Thyroid gland (tissue), 4 donors: ENCODE results near the gene TMEM116. TPM values are rescaled to one million over a fixed set of nuclear protein-coding genes. Genes with fewer than 3 reads are reported as not detected.

Source experiments
- DNase-seq, 2 donors: peaks; one replicate each; pipeline ENCODE4 v3.0.0-alpha.2; 2019
- H3K27ac ChIP-seq, 3 donors: fragments of 200-600 bp; sonication (generic); 1 replicate in 2 of 3; 2 replicates in 1 of 3; pipeline ENCODE4 v1.5.1; 2016 to 2019; ENCODE audit warnings: mild to moderate bottlenecking in 1 of 3, moderate library complexity in 1 of 3
- H3K27me3 ChIP-seq: fragments of 200-600 bp; sonication (generic); one replicate; pipeline ENCODE4 v1.5.1; 2019
- H3K36me3 ChIP-seq, 2 donors: fragments of 200-600 bp; sonication (generic); one replicate each; pipeline ENCODE4 v1.5.1; 2016 to 2019
- H3K4me1 ChIP-seq, 2 donors: fragments of 200-600 bp; sonication (generic); one replicate each; pipeline ENCODE4 v1.5.1; 2017 to 2019
- H3K4me3 ChIP-seq, 3 donors: fragments of 200-600 bp; sonication (generic); replicated peaks in 1 of 3; 1 replicate in 2 of 3; 2 replicates in 1 of 3; pipeline ENCODE4 v1.5.1; 2016; ENCODE audit warnings: mild to moderate bottlenecking in 1 of 3
- H3K9me3 ChIP-seq: fragments of 200-600 bp; sonication (generic); one replicate; pipeline ENCODE4 v1.5.1; 2017
- POLR2A ChIP-seq, 2 donors: fragments of 450-650 bp; IDR thresholded peaks; one replicate each; pipeline ENCODE4 v1.6.1; 2017; ENCODE audit warnings: antibody characterized with exemption in 2 of 2, mild to moderate bottlenecking in 2 of 2, moderate library complexity in 1 of 2
- WGBS, 2 donors: methylation state at CpG; one replicate each; pipeline ENCODE4 v1.1.5; 2017; 5-methylcytosine and 5-hydroxymethylcytosine counted together
- intact Hi-C: fragments of 100-400 bp; cut with DNase I; formaldehyde crosslinking; loops from one replicate; pipeline ENCODE4 v1.15.1; 2023
- total RNA-seq, 4 donors: library from RNA; depleted of rRNA; stranded (reverse); fragments of >200 nt; gene quantifications; one replicate each; pipeline ENCODE4 v1.2.3, GENCODE V29; 2016
- TF ChIP-seq, protein P1 (sequence below), 6 experiments: fragments of 200-600 bp in 3 of 6; fragments of 450-650 bp in 3 of 6; sonication (generic) in 3 of 6; IDR thresholded peaks; one replicate each; pipeline ENCODE4 v1.5.1; 2016 to 2019; ENCODE audit warnings: antibody characterized with exemption in 6 of 6, mild to moderate bottlenecking in 2 of 6, inconsistent platforms in 1 of 6, moderate library complexity in 1 of 6

Gene TMEM116
- total RNA-seq, 4 donors from 2014 or later = 20.0 to 33.0 (median 26.6) TPM

DNA sequence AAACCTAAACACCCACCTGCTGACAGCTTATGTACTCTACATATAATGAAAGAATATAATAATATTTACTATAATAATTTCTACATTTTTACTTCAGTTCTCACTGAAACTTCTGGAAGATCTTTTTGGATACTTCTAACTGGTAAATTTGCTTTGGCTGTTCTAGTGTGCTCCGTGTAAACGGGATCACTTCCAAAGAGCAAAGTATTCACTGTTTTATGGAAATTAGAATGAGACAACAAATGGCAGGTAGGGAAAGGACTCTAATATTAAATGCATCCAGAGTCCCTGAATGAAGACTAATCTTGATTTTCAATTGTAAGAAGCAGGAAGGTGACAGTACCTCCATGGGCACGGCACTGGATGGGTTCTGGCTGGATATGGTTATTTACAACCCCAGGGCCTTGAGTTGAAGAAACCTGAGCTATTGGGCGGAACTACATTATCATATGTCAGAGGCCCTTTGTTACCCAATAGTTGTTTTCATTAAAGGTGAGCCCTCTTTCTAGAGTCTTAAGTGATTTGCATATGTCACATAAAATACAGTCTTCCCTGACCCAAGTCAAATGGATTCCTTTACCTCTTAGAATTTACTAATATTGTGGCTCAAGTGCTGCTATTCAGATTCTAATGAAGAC lies 10.9 kb upstream of the TMEM116 start:
- Histone ChIP-seq H3K9me3 (no peaks in the 10 kb centered on the region), H3K36me3 (peaks cover 4 to 32% of the 10 kb centered on the region in 2 donors), H3K4me3 (no peak overlapping the region), H3K27ac (no peak overlapping the region), H3K4me1 (no peaks in the 10 kb centered on the region), H3K27me3 (no peaks in the 10 kb centered on the region)
- no peak for DNase-seq
- no peak for TF ChIP-seq POLR2A (IDR thresholded peaks at IDR 0.05)
- TF ChIP-seq, protein P1, sequence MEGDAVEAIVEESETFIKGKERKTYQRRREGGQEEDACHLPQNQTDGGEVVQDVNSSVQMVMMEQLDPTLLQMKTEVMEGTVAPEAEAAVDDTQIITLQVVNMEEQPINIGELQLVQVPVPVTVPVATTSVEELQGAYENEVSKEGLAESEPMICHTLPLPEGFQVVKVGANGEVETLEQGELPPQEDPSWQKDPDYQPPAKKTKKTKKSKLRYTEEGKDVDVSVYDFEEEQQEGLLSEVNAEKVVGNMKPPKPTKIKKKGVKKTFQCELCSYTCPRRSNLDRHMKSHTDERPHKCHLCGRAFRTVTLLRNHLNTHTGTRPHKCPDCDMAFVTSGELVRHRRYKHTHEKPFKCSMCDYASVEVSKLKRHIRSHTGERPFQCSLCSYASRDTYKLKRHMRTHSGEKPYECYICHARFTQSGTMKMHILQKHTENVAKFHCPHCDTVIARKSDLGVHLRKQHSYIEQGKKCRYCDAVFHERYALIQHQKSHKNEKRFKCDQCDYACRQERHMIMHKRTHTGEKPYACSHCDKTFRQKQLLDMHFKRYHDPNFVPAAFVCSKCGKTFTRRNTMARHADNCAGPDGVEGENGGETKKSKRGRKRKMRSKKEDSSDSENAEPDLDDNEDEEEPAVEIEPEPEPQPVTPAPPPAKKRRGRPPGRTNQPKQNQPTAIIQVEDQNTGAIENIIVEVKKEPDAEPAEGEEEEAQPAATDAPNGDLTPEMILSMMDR (IDR thresholded peaks at IDR 0.05) = no peak
- intact Hi-C loops = no loop called here
- WGBS, 2 donors = 90 to 92% methylated on average over 4 of the region's 4 CpGs

DNA sequence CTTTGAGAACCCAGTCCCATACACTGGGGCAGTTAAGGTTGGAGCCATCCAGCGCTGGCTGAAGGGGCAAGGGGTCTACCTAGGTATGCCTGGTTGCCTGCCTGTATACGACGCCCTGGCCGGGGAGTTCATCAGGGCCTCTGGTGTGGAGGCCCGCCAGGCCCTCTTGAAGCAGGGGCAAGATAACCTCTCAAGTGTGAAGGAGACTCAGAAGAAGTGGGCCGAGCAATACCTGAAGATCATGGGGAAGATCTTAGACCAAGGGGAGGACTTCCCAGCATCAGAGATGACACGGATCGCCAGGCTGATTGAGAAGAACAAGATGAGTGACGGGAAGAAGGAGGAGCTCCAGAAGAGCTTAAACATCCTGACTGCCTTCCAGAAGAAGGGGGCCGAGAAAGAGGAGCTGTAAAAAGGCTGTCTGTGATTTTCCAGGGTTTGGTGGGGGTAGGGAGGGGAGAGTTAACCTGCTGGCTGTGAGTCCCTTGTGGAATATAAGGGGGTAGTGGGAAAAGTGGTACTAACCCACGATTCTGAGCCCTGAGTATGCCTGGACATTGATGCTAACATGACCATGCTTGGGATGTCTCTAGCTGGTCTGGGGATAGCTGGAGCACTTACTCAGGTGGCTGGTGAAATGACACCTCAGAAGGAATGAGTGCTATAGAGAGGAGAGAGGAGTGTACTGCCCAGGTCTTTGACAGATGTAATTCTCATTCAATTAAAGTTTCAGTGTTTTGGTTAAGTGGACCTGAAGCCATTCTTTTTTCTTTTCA lies 9.5 kb upstream of the TMEM116 start:
- WGBS, 2 donors = 66 to 80% methylated on average over 11 of the region's 11 CpGs
- TF ChIP-seq POLR2A (IDR thresholded peaks at IDR 0.05) = no peak
- TF ChIP-seq, protein P1 (IDR thresholded peaks at IDR 0.05) = no peak
- H3K36me3 ChIP-seq = peaks cover 0 to 30% of the 10 kb centered on the region in 2 donors

DNA sequence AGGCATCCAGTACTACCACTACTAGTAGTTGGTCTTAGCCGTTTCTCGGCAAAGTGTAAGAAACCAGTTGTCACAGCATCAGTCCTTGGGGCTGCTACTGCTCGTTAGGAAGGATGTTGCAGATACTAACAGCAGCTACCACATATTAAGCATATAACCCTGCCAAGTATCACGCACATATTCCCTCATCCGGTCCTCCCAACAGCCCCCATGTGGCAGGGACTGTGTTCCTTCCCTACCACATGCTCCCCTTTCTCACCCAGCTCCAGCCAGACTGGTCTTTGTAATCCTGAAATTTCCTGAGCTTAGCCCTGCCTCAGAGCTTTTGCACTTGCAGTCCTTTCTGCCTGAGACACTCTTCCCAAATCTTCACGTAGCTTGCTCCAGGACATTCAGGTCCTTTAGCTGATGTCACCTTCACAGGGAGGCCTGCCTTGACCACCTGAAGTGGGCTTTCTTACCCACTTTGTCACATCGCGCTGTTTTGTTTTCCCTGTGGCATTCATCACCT lies 8.0 kb upstream of the TMEM116 start:
- peaks cover 0 to 30% of the 10 kb centered on the region in 2 donors for H3K36me3 ChIP-seq

More for the DNA sequence above, 9.5 kb upstream of the TMEM116 start:
- no peak for DNase-seq
- no peaks in the 10 kb centered on the region for H3K27me3 ChIP-seq
- no peak overlapping the region for H3K27ac ChIP-seq
- peaks cover 0 to 1% of the 10 kb centered on the region in 2 donors for H3K4me1 ChIP-seq
- intact Hi-C loops = no loop called here
- no peak overlapping the region for H3K4me3 ChIP-seq
- H3K9me3 ChIP-seq = no peaks in the 10 kb centered on the region

DNA sequence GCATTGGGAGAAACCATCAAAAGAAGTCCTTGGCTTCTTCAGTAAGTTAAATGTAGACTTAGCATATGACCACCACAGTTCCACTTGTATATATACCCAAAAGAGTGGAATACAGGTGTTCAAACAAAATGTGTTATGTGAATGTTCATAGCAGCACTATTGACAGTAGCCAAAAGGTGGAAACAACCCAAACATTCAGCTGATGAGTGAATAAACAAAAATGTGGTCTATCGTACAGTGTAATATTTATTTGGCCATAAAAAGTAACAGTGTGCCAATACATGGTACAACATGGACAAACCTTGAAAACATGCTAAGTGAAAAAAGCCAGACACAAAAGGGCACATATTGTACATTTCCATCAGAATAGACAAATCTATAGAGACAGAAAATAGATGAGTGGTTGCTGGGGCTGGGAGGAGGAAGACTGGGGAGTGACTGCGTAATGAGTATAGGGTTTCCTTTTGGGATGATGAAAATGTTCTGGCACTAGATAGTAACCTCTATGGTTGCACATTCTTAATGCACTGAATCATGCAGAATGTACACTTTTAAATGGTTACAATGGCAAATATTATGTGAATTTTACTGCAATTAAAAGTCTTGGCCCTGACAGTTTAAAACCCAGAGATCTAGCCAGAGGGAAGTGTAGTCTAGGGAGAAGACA lies 5.7 kb upstream of the TMEM116 start:
- peaks cover 9 to 19% of the 10 kb centered on the region in 2 donors for H3K4me1 ChIP-seq
- DNase-seq = no peak
- TF ChIP-seq, protein P1 (IDR thresholded peaks at IDR 0.05) = no peak
- TF ChIP-seq POLR2A (IDR thresholded peaks at IDR 0.05) = no peak
- H3K27ac ChIP-seq = no peak overlapping the region
- no peaks in the 10 kb centered on the region for H3K9me3 ChIP-seq
- 90 to 91% methylated on average over 2 of the region's 2 CpGs for WGBS, 2 donors
- no peaks in the 10 kb centered on the region for H3K27me3 ChIP-seq
- no peak overlapping the region for H3K4me3 ChIP-seq
- peaks cover 0 to 25% of the 10 kb centered on the region in 2 donors for H3K36me3 ChIP-seq
- intact Hi-C loops = loop anchor here (5.0 to 10.0 kb wide), 2 partner anchors 71 to 174 kb away; partner anchors contain the start of gene MAPKAPK5

More for the DNA sequence above, 8.0 kb upstream of the TMEM116 start:
- DNase-seq = no peak
- Histone ChIP-seq H3K27me3 (no peaks in the 10 kb centered on the region), H3K27ac (no peak overlapping the region), H3K4me1 (peaks cover 0 to 10% of the 10 kb centered on the region in 2 donors), H3K9me3 (no peaks in the 10 kb centered on the region), H3K4me3 (no peak overlapping the region)
- intact Hi-C loops = no loop called here
- 92 to 94% methylated on average over 8 of the region's 8 CpGs for WGBS, 2 donors
- TF ChIP-seq POLR2A (IDR thresholded peaks at IDR 0.05) = no peak
- TF ChIP-seq, protein P1 (IDR thresholded peaks at IDR 0.05) = no peak
